GM10847 (cell line): ENCODE data around the gene DRC3.
A peak's percentile ranks its signal among the peaks of the same experiment; 100 is the strongest.

ENCODE experiments used
- POLR2A ChIP-seq: IDR thresholded peaks from 2 replicates; pipeline ENCODE4 v1.6.1; 2011; ENCODE audit not compliant: insufficient read length; ENCODE audit errors: extremely low read depth

Gene DRC3

DNA sequence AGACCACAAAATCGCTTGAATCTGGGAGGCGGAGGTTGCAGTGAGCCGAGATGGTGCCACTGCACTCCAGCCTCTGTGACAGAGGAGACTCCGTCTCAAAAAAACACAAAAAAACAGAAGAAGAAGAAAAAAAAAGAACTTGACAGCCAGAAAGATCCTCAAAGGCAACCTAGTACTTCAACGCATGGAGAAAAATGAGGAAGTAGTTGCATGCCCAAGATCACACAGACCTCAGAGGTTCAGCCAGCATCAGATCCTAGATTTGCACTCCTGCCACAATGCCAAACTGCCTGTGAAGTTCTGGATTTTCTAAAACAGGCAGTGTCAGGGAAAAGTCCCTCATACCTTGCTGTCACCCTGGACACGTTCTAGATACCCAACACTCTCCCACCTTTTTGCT is 64.8 kb downstream of the DRC3 start:
- TF ChIP-seq POLR2A, result no peak

- no peak for TF ChIP-seq POLR2A
These were observed 65.6 kb downstream of the DRC3 start for GRCh38 chr17:18038149-18038850.

DNA sequence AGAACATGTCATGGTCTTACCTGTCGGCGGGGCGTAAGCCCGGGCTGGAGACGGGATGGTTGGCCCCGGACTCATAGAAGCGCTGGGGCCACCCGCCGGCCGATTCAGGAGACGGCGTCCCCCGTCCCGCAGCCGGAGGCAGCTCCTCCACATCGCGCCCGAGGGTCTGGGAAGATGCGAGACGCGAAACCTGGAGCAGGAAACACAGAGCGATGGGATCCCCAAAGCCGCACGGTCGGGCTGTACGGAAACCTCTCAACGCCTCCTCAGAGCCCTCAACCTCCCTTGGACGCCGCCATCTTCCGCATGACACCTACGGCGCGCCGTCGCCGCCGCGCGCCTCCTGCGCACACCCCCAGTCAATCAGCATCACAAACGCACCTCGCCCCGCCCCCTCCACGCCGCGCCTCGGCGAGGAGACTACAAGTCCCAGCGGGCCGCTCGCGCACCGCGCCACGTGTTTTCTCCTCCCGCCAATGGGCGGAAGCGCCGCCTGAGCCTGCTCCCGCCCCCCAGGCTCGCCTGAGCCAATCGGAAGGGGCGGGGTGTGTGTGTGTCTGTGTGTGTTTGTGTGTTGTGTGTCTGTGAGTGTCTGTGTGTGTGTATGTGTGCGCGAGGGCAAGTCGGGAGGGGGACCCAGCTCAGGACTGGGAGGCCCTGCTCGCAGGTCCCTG is 66.3 kb downstream of the DRC3 start, which contains the start of the genes ATPAF2 and GID4:
ATPAF2 (minus strand) TSS at position 308 of the 674 bp plus-strand sequence; CDS start at position 153, 155 bp downstream.
GID4 (plus strand) TSS at position 548 of the 674 bp plus-strand sequence; CDS start at position 605, 57 bp downstream.
- TF ChIP-seq POLR2A, result peak; percentile 30

GRCh38 chr17:18039535-18040260 is 67.0 kb downstream of the DRC3 start:
- TF ChIP-seq POLR2A, result no peak

- TF ChIP-seq POLR2A, result no peak
These were observed 67.7 kb downstream of the DRC3 start for GRCh38 chr17:18040261-18040858.

GRCh38 chr17:18041776-18042175 is 69.1 kb downstream of the DRC3 start:
- TF ChIP-seq POLR2A, result no peak

DNA sequence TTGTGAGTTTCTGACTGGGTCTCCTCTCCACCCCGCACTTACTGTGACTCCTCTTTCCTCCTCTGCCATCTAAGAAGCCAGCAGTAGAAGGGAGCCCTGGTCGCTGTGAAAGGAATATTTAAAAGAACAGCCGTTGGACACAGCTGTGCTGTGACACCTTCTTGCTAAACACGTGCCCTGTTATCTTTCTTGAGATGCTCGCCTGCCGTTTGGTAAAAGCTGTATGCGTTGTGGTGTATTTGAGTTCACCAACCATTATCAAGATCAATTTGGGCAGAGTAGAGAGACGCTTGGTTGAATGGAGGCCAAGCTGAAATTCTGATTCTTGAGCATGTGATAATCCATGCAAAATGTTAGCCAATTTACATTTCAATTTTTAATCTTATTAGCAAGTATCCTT is 70.3 kb downstream of the DRC3 start:
- no peak for TF ChIP-seq POLR2A

DNA sequence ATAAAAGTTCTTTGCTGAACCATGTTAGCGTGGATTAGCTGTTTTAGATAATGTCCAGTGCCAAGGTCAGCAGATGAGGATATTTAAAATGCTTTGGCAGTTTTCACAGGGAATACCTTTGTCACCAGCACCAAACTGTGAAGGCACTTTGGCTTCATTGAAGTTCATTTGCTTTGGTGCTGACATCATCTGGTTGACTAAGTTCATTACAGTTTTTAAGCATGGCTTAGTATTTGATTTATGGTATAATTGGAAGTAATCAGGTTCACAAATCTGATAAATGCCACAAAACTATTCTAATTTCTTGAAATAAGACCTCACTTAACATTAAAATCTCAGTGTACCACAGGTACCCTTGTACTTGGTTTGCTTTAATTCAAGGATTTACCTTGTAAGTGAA is 70.8 kb downstream of the DRC3 start:
- no peak for TF ChIP-seq POLR2A

DNA sequence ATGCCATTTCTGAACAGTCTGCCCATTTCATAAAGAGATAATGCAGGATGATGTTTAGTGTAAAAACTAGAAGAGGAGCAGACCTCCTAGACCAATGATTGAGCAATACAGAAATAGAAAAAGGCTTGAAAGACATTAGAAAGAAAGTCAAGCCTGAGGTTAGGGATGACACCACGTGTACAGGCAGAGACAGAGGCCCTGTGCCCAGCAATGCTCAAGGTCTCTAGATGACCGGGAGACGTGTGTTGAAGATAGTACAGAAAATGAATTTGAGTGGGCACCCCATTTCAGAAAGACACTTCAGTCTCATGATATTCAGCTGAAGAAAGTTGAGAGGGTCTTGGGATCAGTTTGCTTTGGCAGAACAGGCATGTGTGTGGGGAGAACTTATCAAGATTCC is 71.9 kb downstream of the DRC3 start:
- TF ChIP-seq POLR2A, result no peak

- TF ChIP-seq POLR2A, result no peak
These were observed 73.2 kb downstream of the DRC3 start for GRCh38 chr17:18045691-18046350.

DNA sequence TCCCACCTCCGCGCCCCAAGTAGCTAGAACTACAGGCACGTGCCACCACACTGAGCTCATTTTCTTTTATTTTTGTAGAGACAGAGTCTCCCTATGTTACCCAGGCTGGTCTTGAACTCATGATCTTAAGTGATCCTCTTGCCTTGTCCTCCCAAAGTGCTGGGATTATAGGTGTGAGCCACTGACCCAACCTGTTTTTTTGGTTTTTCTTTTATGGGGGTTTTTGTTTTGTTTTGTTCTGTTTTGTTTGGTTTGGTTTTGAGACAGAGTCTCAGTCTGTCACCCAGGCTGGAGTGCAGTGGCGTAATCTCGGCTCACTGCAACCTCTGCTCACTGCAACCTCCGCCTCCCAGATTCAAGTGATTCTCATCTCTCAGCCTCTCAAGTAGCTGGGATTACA is 82.9 kb downstream of the DRC3 start:
- no peak for TF ChIP-seq POLR2A

- TF ChIP-seq POLR2A, result no peak
These were observed 83.6 kb downstream of the DRC3 start for GRCh38 chr17:18056214-18056613.

DNA sequence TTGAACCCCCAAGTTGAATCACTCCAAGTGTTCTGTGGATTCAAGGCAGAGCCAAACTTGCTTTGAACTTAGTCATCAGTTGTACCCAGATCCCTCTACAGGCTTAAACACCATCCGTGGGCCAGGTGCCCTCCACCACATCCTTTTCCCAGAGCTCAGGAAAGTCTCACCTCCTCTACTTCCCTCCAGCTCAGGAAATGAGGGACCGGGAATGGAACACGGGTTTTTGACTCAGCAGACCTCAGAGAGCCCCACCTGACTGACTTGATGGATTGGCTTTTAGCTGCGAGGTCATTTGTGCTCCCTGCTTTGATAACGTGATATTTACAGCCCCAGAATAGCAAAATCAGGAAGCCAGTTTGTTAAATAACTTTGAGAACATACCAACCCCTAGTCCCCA is 86.6 kb downstream of the DRC3 start:
- TF ChIP-seq POLR2A, result no peak

GRCh38 chr17:18064053-18064452 is 91.4 kb downstream of the DRC3 start:
- TF ChIP-seq POLR2A, result no peak

- no peak for TF ChIP-seq POLR2A
These were observed 92.9 kb downstream of the DRC3 start for GRCh38 chr17:18065546-18065945.
